HG03520 (cell line): Measurements from ENCODE around the gene GUCD1.
"Not testable (repeated sequence)": the region's sequence is repeated elsewhere in the genome, so short reads cannot be mapped to it uniquely, and the experiment has no call there.

Source experiments
- ATAC-seq: cut with Tn5 transposase; IDR thresholded peaks from one replicate; pipeline ENCODE4 v1.9.1; 2021; ENCODE audit warnings: mild to moderate bottlenecking, moderate library complexity; ENCODE audit not compliant: unreplicated experiment

The GUCD1 gene

GRCh38 chr22:24554313-24555164, at the start of gene GUCD1:
GUCD1 (minus strand) TSS chr22:24555138; CDS start chr22:24554991, 147 bp downstream.
- ATAC-seq: no peak

GRCh38 chr22:24603770-24604629, 49.1 kb upstream of the GUCD1 start:
- ATAC-seq: not testable (repeated sequence)

DNA sequence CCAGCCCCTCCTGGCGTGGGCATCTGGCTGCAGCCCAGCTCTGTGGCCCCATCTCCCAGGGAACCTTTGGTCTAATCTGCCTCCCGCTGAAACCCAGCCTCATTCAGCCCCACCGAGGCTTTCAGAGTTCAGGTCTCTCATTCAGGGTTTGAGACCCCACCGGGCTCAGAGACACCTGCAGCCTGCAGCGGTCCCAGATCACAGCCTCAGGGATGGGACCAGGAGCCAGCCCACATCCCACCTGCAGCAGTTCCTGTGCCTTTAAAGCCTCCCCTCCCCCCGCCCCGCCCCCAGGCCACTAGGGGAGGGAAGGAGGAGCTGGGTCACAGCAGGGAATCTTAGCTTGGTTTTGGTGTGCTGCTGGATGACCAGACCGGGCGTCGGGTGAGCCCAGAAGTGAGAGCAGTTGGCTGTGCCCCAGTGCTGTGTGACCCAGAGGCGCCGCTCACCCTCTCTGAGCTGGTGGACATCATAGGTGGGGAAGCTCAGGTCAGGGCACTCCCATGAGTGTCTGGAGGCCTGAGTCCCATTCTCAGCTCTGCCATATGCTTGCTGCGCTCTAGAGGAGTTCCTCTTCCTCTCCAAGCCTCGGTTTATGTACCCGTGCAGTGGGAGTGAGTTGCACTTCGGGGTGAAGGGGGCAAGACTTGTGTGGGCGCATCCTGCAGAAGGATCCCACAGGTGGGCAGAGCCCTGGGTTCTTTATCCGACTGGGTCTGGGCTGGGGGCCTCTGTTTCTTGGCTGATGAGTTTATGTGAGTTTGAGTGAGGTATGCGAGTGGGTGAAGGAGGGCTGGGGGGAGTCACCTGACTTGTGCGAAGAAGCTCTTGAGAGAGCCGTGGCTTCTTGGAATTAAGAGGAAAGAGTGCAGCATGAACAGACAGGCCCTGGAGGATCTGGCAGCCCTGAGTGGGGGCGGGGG, 48.2 kb upstream of the GUCD1 start, which contains the start of gene GGT1:
GGT1 (plus strand) TSS at position 347 of the 923 bp plus-strand sequence. CDS start 7,889 bp downstream, outside the sequence.
- not testable (repeated sequence) for ATAC-seq

DNA sequence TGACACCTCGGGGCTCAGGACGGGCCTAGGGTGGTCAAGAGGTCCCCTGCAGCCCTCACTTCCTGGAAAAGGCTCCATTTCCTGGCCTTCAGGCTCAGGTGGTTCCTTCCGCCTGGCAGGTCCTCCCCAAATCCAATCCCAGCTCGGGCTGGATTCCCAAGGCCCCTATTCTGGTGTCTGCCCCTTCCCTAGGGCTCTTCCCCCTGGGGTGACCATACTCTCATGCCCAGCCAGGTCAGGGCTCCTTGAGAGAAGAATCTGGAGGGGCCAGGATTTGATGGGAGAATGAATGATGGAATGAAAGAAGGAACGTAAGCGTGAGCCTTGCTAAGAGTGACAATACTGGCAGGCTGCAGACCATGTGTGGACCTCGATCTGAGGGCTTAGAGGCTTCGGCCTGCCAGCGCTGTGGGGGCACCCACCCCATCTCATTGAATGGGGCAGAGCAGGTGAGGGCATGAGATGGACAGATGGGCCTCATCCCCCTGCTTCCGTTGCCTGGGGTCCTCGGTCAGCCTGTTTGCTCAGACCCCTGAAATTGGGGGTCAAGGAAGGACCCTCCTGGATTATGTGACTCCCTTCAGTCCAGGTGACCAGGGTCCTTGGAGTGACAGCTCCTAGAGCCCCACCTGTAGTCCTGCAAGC, 47.3 kb upstream of the GUCD1 start:
- not testable (repeated sequence) for ATAC-seq

DNA sequence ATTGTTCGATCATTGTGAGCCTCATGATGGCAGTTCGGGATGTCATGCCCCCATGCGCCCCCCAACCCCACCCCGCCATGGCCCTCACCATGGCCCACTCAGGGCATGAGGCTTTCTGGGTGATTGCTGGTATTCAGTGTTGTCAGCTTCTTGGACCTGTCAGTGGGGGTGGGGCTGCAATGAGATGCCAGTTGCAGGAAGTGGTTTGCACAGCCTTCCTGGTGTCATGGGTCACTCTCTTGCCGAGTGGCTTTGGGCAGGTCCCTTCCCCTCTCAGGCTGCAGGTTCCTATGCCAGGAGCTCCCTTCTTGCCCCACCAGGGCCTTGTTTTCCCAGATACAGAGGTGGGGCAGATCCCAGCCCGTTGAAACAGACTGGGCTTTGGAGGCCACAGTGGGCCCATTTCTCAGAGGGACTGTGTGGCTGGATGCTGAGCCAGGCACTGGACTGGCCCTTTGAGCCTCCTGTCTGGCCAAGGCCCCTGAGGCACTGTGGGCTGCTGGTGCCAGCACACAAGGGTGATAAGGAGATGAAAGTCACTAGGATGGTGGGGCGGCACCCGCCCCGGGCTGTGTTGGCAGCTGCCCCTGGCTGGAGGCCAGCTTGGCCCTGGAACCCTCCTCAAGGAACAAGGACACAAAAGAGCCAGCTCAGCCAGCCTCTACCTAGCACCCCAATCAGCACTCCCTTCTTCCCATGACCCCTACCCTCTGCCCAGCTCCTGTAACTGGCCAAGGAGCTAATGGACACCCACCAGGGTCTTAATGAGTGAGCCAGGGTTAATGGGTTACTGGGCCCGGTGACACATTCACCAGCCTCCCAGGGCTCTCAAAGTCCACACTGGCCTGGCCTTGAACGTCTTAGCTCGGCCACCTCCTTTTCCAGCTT, 46.5 kb upstream of the GUCD1 start:
- no peak for ATAC-seq

- ATAC-seq: not testable (repeated sequence)
These were observed 45.2 kb upstream of the GUCD1 start for GRCh38 chr22:24599958-24600715.

GRCh38 chr22:24599514-24599913, 44.6 kb upstream of the GUCD1 start:
- ATAC-seq: no peak

DNA sequence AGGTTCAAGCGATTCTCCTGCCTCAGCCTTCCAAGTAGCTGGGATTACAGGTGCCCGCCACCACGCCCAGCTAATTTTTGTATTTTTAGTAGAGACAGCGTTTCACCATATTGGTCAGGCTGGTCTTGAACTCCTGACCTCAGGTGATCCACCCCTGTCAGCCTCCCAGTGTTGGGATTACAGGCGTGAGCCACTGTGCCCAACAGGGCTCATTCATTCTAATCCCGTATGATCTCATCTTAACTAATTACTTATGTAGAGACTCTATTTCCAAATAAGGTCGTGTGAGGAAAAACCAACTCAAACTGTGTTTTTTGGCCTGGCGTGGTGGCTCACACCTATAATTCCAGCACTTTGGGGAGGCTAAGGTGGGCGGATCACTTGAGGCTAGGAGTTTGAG, 42.1 kb upstream of the GUCD1 start:
- ATAC-seq: not testable (repeated sequence)

- ATAC-seq: no peak
These were observed 40.9 kb upstream of the GUCD1 start for GRCh38 chr22:24595863-24596262.

DNA sequence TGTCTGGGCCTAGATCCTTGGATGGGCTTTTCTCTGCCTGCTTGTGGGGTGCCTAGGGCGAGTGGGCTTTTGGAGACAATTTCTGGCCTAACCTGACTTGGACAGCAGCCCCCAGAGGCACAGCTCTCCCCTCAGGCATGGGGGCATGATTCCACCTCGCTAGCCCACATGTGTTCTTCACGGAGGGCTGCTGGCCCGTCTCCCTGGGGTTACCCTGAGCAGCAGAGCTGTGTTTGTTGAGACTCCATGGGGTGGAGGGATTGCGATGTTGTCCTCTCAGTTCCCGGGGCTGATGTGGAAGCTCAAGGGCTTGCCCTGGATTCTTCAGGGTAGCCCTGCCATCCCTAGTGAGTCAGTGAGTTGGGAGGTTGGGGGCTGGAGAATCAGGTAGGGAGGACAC, 40.3 kb upstream of the GUCD1 start:
- ATAC-seq: no peak

DNA sequence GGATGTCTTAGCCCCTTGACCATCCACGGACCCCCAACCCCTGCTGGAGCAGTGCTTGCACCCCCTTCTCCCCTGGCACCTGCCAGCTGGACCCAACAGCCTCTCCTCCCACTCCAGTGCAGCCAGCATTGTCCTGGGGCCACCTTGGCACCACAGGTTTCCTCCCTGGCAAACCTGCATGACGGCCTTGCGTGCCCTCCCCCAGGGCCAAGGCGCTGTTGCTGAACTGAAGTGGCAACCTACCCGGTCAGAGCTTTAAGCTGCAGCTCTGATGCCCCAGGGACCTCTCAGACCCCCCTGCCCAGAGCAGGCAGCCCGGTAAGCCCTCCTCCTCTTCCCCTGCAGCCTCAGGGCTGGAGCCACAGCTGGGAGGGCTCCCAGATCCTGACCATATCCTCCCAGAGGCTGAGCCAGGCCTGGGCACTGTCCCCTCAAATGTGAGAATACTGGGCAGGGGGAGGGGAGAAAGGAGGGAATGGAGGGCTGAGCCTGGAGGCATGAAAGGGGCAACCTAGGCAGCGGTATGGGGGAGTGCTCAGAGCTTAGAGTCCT, 39.7 kb upstream of the GUCD1 start:
- ATAC-seq: no peak

DNA sequence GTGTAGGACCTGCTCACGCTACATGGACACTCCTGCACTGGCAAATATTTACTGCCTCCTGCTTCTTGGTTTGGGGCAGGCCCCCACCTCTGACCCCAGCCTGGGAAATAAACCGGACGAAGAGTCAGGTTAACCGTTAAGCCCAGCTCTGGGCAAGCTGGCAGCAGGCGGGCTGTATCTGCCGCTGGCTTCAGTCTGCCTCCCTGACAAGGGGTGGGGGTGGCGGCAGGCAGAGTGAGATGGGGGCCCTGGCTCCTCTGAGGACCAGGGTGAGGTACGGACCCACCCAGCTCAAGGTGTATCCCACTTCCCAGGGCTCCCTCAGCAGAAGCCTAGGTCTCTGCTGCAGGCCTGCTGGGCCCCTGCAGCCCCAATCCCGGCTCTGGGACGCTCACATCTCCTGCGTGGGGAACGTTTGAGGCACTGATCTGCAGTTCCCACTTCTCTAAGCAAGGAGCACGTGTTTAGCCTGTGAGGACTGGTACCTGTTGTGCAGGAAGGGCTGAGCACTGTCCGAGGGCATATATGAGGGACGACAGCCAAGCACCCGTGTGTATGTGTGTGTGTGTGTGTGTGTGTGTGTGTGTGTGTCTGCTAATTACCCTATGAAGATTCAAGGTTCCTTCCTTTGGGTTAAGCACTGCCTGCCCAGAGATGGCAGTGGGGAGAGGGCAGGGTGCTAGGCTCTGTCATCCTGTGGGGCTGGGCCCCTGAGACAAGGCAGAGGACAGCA, 39.1 kb upstream of the GUCD1 start:
- ATAC-seq: no peak

DNA sequence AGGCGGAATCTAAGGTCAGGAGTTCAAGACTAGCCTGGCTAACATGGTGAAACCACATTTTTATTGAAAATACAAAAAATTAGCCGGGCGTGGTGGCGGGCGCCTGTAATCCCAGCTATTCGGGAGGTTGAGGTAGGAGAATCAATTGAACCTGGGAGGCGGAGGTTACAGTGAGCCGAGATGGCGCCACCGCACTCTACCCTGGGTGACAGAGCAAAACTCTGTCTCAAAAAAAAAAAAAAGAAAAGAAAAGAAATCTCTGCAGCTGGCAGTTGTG, 38.6 kb upstream of the GUCD1 start:
- ATAC-seq: not testable (repeated sequence)

DNA sequence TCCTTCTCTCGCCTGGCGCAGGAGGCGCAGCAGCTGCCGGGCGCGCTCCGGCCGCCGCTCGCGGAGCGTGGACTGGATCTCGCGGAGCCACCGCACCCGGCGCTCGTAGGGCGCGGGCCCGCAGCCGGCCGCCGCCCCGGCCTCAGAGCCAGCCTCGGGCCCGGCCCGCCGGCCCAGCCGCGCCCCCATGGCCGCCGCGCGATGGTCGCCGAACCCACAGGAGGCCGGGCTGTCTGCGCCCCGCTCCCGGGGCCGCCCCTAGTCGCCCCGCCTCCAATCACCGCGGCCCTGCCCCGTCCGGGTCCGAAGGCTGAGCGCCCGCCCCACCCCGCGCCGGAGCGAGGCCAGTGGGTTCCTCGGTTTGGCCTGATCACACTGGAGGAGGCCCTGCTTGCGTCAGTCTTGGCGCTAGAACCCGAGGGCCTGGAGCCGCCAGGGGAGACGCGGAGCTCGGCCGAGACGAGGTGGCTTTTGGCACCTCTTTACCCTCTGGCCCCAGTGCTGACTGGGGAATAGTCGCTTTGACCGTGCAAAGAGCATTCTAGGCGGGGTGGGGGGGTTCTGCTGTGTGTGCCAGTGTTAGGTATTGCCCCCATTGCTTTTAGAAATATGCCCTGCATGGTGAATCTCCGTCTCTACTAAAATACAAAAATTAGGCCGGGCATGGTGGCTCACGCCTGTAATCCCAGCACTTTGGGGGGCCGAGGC, 38.1 kb upstream of the GUCD1 start, which contains the start of gene LRRC75B:
LRRC75B (minus strand) TSS at position 223 of the 708 bp plus-strand sequence; CDS start at position 189, 34 bp downstream.
- ATAC-seq: peak; percentile 71

- ATAC-seq: no peak
These were observed 37.3 kb upstream of the GUCD1 start for GRCh38 chr22:24592058-24592850.

DNA sequence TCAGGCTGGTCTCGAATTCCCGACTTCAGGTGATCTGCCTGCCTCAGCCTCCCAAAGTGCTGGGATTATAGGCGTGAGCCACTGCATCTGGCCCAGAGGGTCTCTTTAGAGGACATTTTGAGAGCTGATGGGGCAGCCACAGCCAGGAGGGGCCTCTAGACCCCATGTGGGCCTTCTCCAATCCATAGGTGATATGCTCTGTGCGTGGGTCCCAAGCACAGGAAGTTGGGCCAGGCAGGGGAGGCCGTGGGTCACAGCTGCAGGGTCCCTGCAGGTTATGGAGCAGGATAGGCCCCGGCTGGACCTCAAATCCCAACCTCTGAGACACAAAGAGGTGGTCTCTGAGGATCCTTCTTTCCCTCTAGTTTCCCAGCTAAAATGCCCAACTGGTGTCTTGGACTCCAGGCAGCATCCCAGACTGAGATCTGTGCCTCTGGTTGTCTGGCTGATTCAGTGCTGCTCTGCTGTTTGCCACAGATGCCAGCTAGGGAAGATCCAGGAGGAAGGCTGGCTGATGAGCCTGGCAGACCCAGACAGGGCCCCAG, 36.4 kb upstream of the GUCD1 start:
- no peak for ATAC-seq
